Tibial nerve (tissue), 4 donors: Measurements from ENCODE around the gene HNRNPA3. TPM values are rescaled to one million over a fixed set of nuclear protein-coding genes. Genes with fewer than 3 reads are reported as not detected.
"Not testable (repeated sequence)": the region's sequence is repeated elsewhere in the genome, so short reads cannot be mapped to it uniquely, and the experiment has no call there.

Experiments used
- DNase-seq, 2 donors: peaks; one replicate each; pipeline ENCODE4 v3.0.0-alpha.2; 2019; ENCODE audit warnings: low spot score in 2 of 2
- H3K27ac ChIP-seq, 4 donors: fragments of 200-600 bp; sonication (generic) in 3 of 4; one replicate each; pipeline ENCODE4 v1.5.1; 2017 to 2019; ENCODE audit warnings: mild to moderate bottlenecking in 1 of 4
- H3K27me3 ChIP-seq, 2 donors: fragments of 200-600 bp; sonication (generic) in 1 of 2; one replicate each; pipeline versions ENCODE4 v1.5.1 to v1.6.0; 2017 to 2019
- H3K36me3 ChIP-seq, 3 donors: fragments of 200-600 bp; sonication (generic); one replicate each; pipeline ENCODE4 v1.5.1; 2018 to 2019
- H3K4me1 ChIP-seq, 4 donors: fragments of 200-600 bp; sonication (generic) in 3 of 4; one replicate each; pipeline ENCODE4 v1.5.1; 2017 to 2019
- H3K4me3 ChIP-seq, 4 donors: fragments of 200-600 bp; sonication (generic) in 3 of 4; one replicate each; pipeline ENCODE4 v1.5.1; 2017 to 2019; ENCODE audit warnings: mild to moderate bottlenecking in 1 of 4, moderate library complexity in 1 of 4
- H3K9me3 ChIP-seq, 4 donors: fragments of 200-600 bp; sonication (generic) in 3 of 4; one replicate each; pipeline ENCODE4 v1.5.1; 2017 to 2019
- CTCF ChIP-seq, 5 experiments: fragments of 200-600 bp in 3 of 5; fragments of 450-650 bp in 2 of 5; sonication (generic) in 3 of 5; IDR thresholded peaks; one replicate each; pipeline ENCODE4 v1.5.1; 2016 to 2019; ENCODE audit warnings: antibody characterized with exemption in 5 of 5, mild to moderate bottlenecking in 3 of 5, moderate library complexity in 2 of 5
- EP300 ChIP-seq, 2 donors: sonication (generic); formaldehyde crosslinking; IDR thresholded peaks; one replicate each; pipeline ENCODE4 v1.6.1; 2017; ENCODE audit warnings: antibody characterized with exemption in 2 of 2, mild to moderate bottlenecking in 1 of 2
- POLR2A ChIP-seq, 2 donors: fragments of 450-650 bp; IDR thresholded peaks; one replicate each; pipeline ENCODE4 v1.6.1; 2017; ENCODE audit warnings: antibody characterized with exemption in 2 of 2, mild to moderate bottlenecking in 2 of 2, moderate library complexity in 2 of 2
- WGBS, 2 donors: methylation state at CpG; one replicate each; pipeline ENCODE4 v1.1.5; 2018; 5-methylcytosine and 5-hydroxymethylcytosine counted together
- total RNA-seq, 4 donors: library from RNA; depleted of rRNA; stranded (reverse); fragments of >200 nt; gene quantifications; one replicate each; pipeline ENCODE4 v1.1.0, GENCODE V29; 2016

The HNRNPA3 gene
- total RNA-seq, 4 donors from 2014 or later = 77.3 to 102 (median 94.4) TPM

- peak within 1 kb of the TSS; percentile 99 to 100 (median 100) for H3K27ac ChIP-seq
- TF ChIP-seq CTCF (IDR thresholded peaks at IDR 0.05) (peak in 4 of 5 experiments; percentile 8 to 43 (median 34)), POLR2A (IDR thresholded peaks at IDR 0.05) (peak; percentile 97), EP300 (IDR thresholded peaks at IDR 0.05) (peak; percentile 85 to 99)
- no peaks in the 10 kb centered on the region for H3K36me3 ChIP-seq
- H3K4me1 ChIP-seq = peaks cover 10 to 35% (median 30%) of the 10 kb centered on the region in 4 donors
- 0% methylated on average over 46 to 50 of the region's 66 CpGs for WGBS, 2 donors
- peak; percentile 88 for DNase-seq
- no peaks in the 10 kb centered on the region for H3K9me3 ChIP-seq
- H3K27me3 ChIP-seq = no peaks in the 10 kb centered on the region
- H3K4me3 ChIP-seq = peak within 1 kb of the TSS; percentile 85 to 97 (median 91)
Observed at GRCh38 chr2:177264693-177265587, 52.3 kb downstream of the HNRNPA3 start, which contains the start of gene NFE2L2. Gene NFE2L2 (minus strand): TSS chr2:177264727. CDS start chr2:177264576, 151 bp downstream.

GRCh38 chr2:177265824-177266817, 53.5 kb downstream of the HNRNPA3 start:
- no peak for DNase-seq
- 10 to 11% methylated on average over 4 of the region's 4 CpGs for WGBS, 2 donors
- H3K4me1 ChIP-seq = peaks cover 10 to 23% (median 19%) of the 10 kb centered on the region in 4 donors
- TF ChIP-seq CTCF (IDR thresholded peaks at IDR 0.05) = no peak
- TF ChIP-seq POLR2A (IDR thresholded peaks at IDR 0.05) = no peak
- TF ChIP-seq EP300 (IDR thresholded peaks at IDR 0.05) = no peak
- H3K27me3 ChIP-seq = no peaks in the 10 kb centered on the region
- peak overlapping the region; percentile 99 to 100 (median 100) for H3K27ac ChIP-seq
- no peaks in the 10 kb centered on the region for H3K36me3 ChIP-seq
- peak overlapping the region; percentile 56 to 97 (median 86) for H3K4me3 ChIP-seq
- H3K9me3 ChIP-seq = no peaks in the 10 kb centered on the region

- DNase-seq, H3K4me3 ChIP-seq, H3K27me3 ChIP-seq, H3K36me3 ChIP-seq, H3K9me3 ChIP-seq: not testable (repeated sequence)
- Histone ChIP-seq H3K4me1 (peaks cover 10 to 19% (median 15%) of the 10 kb centered on the region in 4 donors), H3K27ac (peak overlapping the region; percentile 99 to 100 (median 100))
- 79 to 82% methylated on average over 8 of the region's 8 CpGs for WGBS, 2 donors
Observed at GRCh38 chr2:177266955-177267354, 54.4 kb downstream of the HNRNPA3 start.

GRCh38 chr2:177268187-177268871, 55.7 kb downstream of the HNRNPA3 start:
- no peaks in the 10 kb centered on the region for H3K27me3 ChIP-seq
- 80 to 89% methylated on average over 8 of the region's 8 CpGs for WGBS, 2 donors
- H3K9me3 ChIP-seq = no peaks in the 10 kb centered on the region
- TF ChIP-seq POLR2A (IDR thresholded peaks at IDR 0.05) = no peak
- TF ChIP-seq EP300 (IDR thresholded peaks at IDR 0.05) = no peak
- TF ChIP-seq CTCF (IDR thresholded peaks at IDR 0.05) = no peak
- no peak overlapping the region for H3K27ac ChIP-seq
- DNase-seq = no peak
- no peaks in the 10 kb centered on the region for H3K36me3 ChIP-seq
- no peak overlapping the region for H3K4me3 ChIP-seq
- peaks cover 10 to 25% (median 14%) of the 10 kb centered on the region in 4 donors for H3K4me1 ChIP-seq

GRCh38 chr2:177268901-177269300, 56.3 kb downstream of the HNRNPA3 start:
- H3K4me3 ChIP-seq = no peak overlapping the region

More at GRCh38 chr2:177268901-177269300, 56.3 kb downstream of the HNRNPA3 start:
- no peak for TF ChIP-seq CTCF (IDR thresholded peaks at IDR 0.05)
- 88 to 91% methylated on average over 7 of the region's 7 CpGs for WGBS, 2 donors
- no peak overlapping the region for H3K27ac ChIP-seq
- H3K9me3 ChIP-seq = no peaks in the 10 kb centered on the region
- DNase-seq = no peak
- peaks cover 10 to 29% (median 14%) of the 10 kb centered on the region in 4 donors for H3K4me1 ChIP-seq
- no peaks in the 10 kb centered on the region for H3K36me3 ChIP-seq
- H3K27me3 ChIP-seq = no peaks in the 10 kb centered on the region
